ENCODE measurements around the gene NR4A1.

The NR4A1 gene

GRCh38 chr12:52027085-52027843 lies 24.0 kb upstream of the NR4A1 start:
- Histone ChIP-seq H3K27ac (peak overlapping the region; percentile 18; the same call in 1 of the 2 replicates), H4K20me1 (no peaks in the 10 kb centered on the region)

GRCh38 chr12:52029685-52030084 lies 21.6 kb upstream of the NR4A1 start:
- Histone ChIP-seq H3K27me3 (no peaks in the 10 kb centered on the region), H4K20me1 (no peaks in the 10 kb centered on the region), H3K36me3 (no peaks in the 10 kb centered on the region), H3K4me2 (peak overlapping the region; percentile 74), H3K27ac (0 out of 2 replicates have a peak overlapping the region, but pooled peaks have one; percentile 9), H3K4me3 (no peak overlapping the region), H3K4me1 (peaks cover 84% of the 10 kb centered on the region), H3K9me3 (no peaks in the 10 kb centered on the region), H3K9ac (0 out of 2 replicates have a peak overlapping the region, but pooled peaks have one; percentile 29)
- TF ChIP-seq Cebpa-rat (IDR thresholded peaks at IDR 0.05) = no peak

More at GRCh38 chr12:52027085-52027843, 24.0 kb upstream of the NR4A1 start:
- no peaks in the 10 kb centered on the region for H3K27me3 ChIP-seq
- H3K4me3 ChIP-seq = no peak overlapping the region
- TF ChIP-seq Cebpa-rat (IDR thresholded peaks at IDR 0.05) = no peak
- no peaks in the 10 kb centered on the region for H3K36me3 ChIP-seq
- H3K9me3 ChIP-seq = no peaks in the 10 kb centered on the region
- H3K4me1 ChIP-seq = peaks cover 82% of the 10 kb centered on the region
- peak overlapping the region; percentile 96; the same call in 1 of the 2 replicates for H3K4me2 ChIP-seq
- peak overlapping the region; percentile 45; the same call in 1 of the 2 replicates for H3K9ac ChIP-seq

GRCh38 chr12:52032446-52032803 lies 18.8 kb upstream of the NR4A1 start:
- 0 out of 2 replicates have a peak overlapping the region, but pooled peaks have one; percentile 11 for H3K4me3 ChIP-seq
- 0 out of 2 replicates have a peak overlapping the region, but pooled peaks have one; percentile 0 for H3K27ac ChIP-seq
- H3K27me3 ChIP-seq = no peaks in the 10 kb centered on the region
- H3K4me2 ChIP-seq = peak overlapping the region; percentile 97
- no peak for TF ChIP-seq Cebpa-rat (IDR thresholded peaks at IDR 0.05)
- H3K36me3 ChIP-seq = no peaks in the 10 kb centered on the region
- H3K9ac ChIP-seq = peak overlapping the region; percentile 4; the same call in 1 of the 2 replicates
- no peaks in the 10 kb centered on the region for H4K20me1 ChIP-seq
- H3K9me3 ChIP-seq = no peaks in the 10 kb centered on the region
- H3K4me1 ChIP-seq = peaks cover 78% of the 10 kb centered on the region

DNA sequence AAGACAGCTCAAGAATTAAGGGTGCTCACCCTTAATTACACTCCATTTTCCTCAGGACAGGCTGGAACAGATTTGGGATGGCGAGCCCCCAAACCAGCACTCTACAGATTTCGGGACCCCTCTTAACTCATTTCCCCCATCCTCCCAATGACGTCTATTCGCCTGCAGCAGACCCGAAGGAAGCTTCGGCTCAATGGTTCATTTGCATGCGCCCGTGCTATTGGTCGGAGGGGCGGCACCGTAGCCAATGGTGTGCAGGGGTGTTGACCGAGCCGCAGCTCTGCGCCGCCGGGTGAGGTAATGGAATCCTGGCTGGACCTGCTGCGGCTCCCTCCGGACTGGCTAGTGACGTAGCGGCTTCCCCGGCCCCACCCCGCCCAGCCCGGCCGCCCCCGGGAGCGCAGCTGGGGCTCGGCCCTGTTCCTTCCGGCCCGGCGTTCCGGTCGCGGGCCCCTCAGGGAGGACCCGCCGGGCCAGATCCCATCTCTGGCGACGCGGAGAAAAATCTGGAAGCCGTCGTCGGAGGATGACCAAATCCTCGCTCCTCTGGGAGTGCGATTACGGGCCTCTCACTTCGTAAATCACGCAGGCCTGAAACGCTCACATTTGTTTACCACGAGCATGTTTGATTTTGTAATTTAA lies 18.3 kb upstream of the NR4A1 start:
- peaks cover 74% of the 10 kb centered on the region for H3K4me1 ChIP-seq
- H3K36me3 ChIP-seq = no peaks in the 10 kb centered on the region
- H3K9me3 ChIP-seq = no peaks in the 10 kb centered on the region
- peak overlapping the region; percentile 97 for H3K4me2 ChIP-seq
- H3K9ac ChIP-seq = peak overlapping the region; percentile 71; the same call in 1 of the 2 replicates
- peak overlapping the region; percentile 60 for H3K4me3 ChIP-seq
- H3K27me3 ChIP-seq = no peaks in the 10 kb centered on the region
- TF ChIP-seq Cebpa-rat (IDR thresholded peaks at IDR 0.05) = no peak
- H4K20me1 ChIP-seq = no peaks in the 10 kb centered on the region
- peak overlapping the region; percentile 76 for H3K27ac ChIP-seq

- Histone ChIP-seq H4K20me1 (peaks cover 5% of the 10 kb centered on the region), H3K36me3 (no peaks in the 10 kb centered on the region), H3K9me3 (no peaks in the 10 kb centered on the region), H3K27me3 (no peaks in the 10 kb centered on the region), H3K4me3 (peak overlapping the region; percentile 60), H3K27ac (peak overlapping the region; percentile 76), H3K9ac (peak overlapping the region; percentile 71; the same call in 1 of the 2 replicates), H3K4me1 (peaks cover 80% of the 10 kb centered on the region), H3K4me2 (peak overlapping the region; percentile 97)
- TF ChIP-seq Cebpa-rat (IDR thresholded peaks at IDR 0.05) = no peak
These were observed 17.6 kb upstream of the NR4A1 start for GRCh38 chr12:52033446-52034140.

DNA sequence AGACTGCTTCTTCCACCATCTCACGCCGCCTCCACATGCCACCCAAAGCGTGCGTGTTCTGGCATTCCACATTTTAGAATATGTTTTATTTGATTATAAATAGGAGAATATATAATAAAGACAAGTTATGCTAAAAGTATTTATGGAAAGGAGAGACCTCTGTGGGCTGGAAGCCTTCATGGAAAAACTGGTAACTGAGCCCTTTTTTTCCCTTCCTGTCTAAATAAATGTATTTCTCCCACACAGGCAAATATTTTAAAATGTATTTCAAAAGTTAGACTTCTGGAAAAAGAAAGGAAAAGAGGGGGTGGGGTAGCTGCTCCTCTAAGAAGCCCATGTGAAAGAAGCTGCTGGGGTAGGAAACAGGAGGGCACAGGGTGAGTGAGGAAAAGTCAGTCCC lies 16.1 kb upstream of the NR4A1 start:
- peaks cover 21% of the 10 kb centered on the region for H4K20me1 ChIP-seq
- peak overlapping the region; percentile 97 for H3K4me2 ChIP-seq
- H3K4me1 ChIP-seq = peaks cover 81% of the 10 kb centered on the region
- no peak overlapping the region for H3K27ac ChIP-seq
- H3K9ac ChIP-seq = no peak overlapping the region
- no peaks in the 10 kb centered on the region for H3K27me3 ChIP-seq
- no peaks in the 10 kb centered on the region for H3K9me3 ChIP-seq
- H3K4me3 ChIP-seq = no peak overlapping the region
- no peaks in the 10 kb centered on the region for H3K36me3 ChIP-seq
- no peak for TF ChIP-seq Cebpa-rat (IDR thresholded peaks at IDR 0.05)

DNA sequence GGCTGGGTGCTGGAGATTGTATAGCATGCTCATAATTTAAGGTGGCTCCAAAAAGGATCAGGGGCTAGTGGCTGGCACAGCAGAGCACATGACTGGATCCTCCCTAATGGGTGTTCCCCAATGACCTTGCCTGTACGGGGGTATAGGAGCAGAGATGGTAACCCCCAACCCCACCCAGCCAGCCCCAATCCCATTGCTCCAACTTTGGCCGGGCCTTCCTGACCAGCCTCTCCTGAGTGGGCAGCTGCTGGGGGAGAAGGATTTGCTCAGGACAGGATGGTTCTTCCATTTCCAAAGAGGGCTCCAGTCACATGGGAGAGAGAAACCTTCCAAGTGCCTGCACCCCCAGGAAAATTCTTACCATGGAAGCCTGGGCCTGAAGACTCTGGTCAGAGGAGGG lies 15.3 kb upstream of the NR4A1 start:
- Histone ChIP-seq H3K4me1 (peaks cover 78% of the 10 kb centered on the region), H3K27me3 (no peaks in the 10 kb centered on the region), H3K9me3 (no peaks in the 10 kb centered on the region), H4K20me1 (peaks cover 29% of the 10 kb centered on the region), H3K4me2 (peak overlapping the region; percentile 97), H3K9ac (no peak overlapping the region), H3K27ac (peak overlapping the region; percentile 67), H3K4me3 (no peak overlapping the region), H3K36me3 (no peaks in the 10 kb centered on the region)
- TF ChIP-seq Cebpa-rat (IDR thresholded peaks at IDR 0.05) = no peak

- Histone ChIP-seq H3K36me3 (no peaks in the 10 kb centered on the region), H3K4me1 (peaks cover 85% of the 10 kb centered on the region), H3K9ac (peak overlapping the region; percentile 70), H3K9me3 (no peaks in the 10 kb centered on the region), H3K27ac (peak overlapping the region; percentile 67), H3K4me3 (peak overlapping the region; percentile 85), H4K20me1 (peaks cover 36% of the 10 kb centered on the region), H3K27me3 (no peaks in the 10 kb centered on the region), H3K4me2 (peak overlapping the region; percentile 97)
- no peak for TF ChIP-seq Cebpa-rat (IDR thresholded peaks at IDR 0.05)
These were observed 14.6 kb upstream of the NR4A1 start for GRCh38 chr12:52036587-52037171.

DNA sequence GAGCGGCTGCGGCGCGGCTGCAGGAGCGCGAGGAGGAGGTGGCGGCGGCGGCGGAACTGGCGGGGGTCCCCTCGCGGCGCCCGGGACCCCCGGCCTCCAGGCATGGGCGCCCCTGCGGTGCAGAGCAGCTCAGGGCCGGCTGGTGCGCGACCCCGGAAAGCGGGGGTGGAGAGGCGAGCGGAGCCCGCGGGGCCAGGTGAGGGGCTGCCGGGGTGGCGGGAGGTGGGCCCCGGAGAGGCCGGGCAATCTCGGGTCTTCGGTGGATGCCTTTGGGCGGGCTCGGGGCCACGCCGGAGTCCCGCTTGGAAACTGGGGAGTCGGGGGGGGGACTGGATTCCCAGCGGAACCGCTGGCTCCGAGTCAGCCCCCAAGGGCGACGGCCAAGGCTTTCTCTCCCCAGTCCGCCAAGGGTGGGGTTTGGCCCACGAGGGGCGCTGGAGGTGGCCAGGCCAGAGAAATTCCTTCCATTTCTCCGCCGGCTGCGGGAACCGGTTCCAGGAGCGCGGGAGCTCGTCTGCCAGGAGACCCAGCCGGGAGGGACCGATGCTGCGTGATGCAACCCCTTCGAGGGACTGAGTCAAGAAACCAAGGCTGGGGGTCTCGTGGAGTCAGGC lies 13.9 kb upstream of the NR4A1 start:
- H3K9ac ChIP-seq = peak overlapping the region; percentile 89
- peak overlapping the region; percentile 87 for H3K27ac ChIP-seq
- H3K36me3 ChIP-seq = peaks cover 1% of the 10 kb centered on the region; the same call in 1 of the 2 replicates
- H3K9me3 ChIP-seq = no peaks in the 10 kb centered on the region
- H3K4me1 ChIP-seq = peaks cover 85% of the 10 kb centered on the region
- peak overlapping the region; percentile 85 for H3K4me3 ChIP-seq
- H3K27me3 ChIP-seq = no peaks in the 10 kb centered on the region
- peaks cover 43% of the 10 kb centered on the region for H4K20me1 ChIP-seq
- peak overlapping the region; percentile 97 for H3K4me2 ChIP-seq
- no peak for TF ChIP-seq Cebpa-rat (IDR thresholded peaks at IDR 0.05)
